Loucy (cell line): ENCODE results near the gene AFF1.

ENCODE experiments used
- H2AFZ ChIP-seq: fragments of 200-600 bp; sonication (generic); 2 replicates; pipeline ENCODE4 v1.6.0; 2016; ENCODE audit warnings: antibody characterized with exemption, mild to moderate bottlenecking, low read length, moderate library complexity
- H3F3A ChIP-seq: fragments of 200-600 bp; 2 replicates; pipeline ENCODE4 v1.6.0; 2016; ENCODE audit warnings: antibody characterized with exemption, low read depth, mild to moderate bottlenecking
- H3K27me3 ChIP-seq: fragments of 200-600 bp; sonication (generic); 2 replicates; pipeline ENCODE4 v1.6.1; 2014; ENCODE audit warnings: low read length, mild to moderate bottlenecking; ENCODE audit not compliant: insufficient read depth, poor library complexity, severe bottlenecking
- H3K36me3 ChIP-seq: fragments of 200-600 bp; sonication (generic); 2 replicates; pipeline ENCODE4 v1.6.1; 2016; ENCODE audit warnings: low read length; ENCODE audit not compliant: insufficient read depth
- H3K4me1 ChIP-seq: fragments of 200-600 bp; sonication (generic); 2 replicates; pipeline ENCODE4 v1.5.1; 2014; ENCODE audit warnings: low read length, mild to moderate bottlenecking; ENCODE audit not compliant: insufficient read depth, poor library complexity, severe bottlenecking
- H3K4me2 ChIP-seq: fragments of 200-600 bp; sonication (generic); 2 replicates; pipeline ENCODE4 v1.6.0; 2014; ENCODE audit warnings: antibody characterized with exemption, low read length, low read depth, mild to moderate bottlenecking; ENCODE audit not compliant: poor library complexity, severe bottlenecking
- H3K4me3 ChIP-seq: fragments of 200-600 bp; sonication (generic); 2 replicates; pipeline ENCODE4 v1.5.1; 2014; ENCODE audit warnings: low read length, mild to moderate bottlenecking, mixed read lengths; ENCODE audit not compliant: poor library complexity, severe bottlenecking
- H3K79me2 ChIP-seq: fragments of 200-600 bp; sonication (generic); 2 replicates; pipeline ENCODE4 v1.6.1; 2014; ENCODE audit warnings: low read length; ENCODE audit not compliant: insufficient read depth
- H3K9ac ChIP-seq: fragments of 200-600 bp; sonication (generic); 2 replicates; pipeline ENCODE4 v1.6.0; 2014; ENCODE audit warnings: mild to moderate bottlenecking, low read depth, low read length, moderate library complexity; ENCODE audit not compliant: poor library complexity, severe bottlenecking
- H3K9me2 ChIP-seq: fragments of 200-600 bp; sonication (generic); replicated peaks from 2 replicates; pipeline ENCODE4 v1.6.1; 2016; ENCODE audit warnings: low read depth, low read length, mixed read lengths
- H3K9me3 ChIP-seq: fragments of 200-600 bp; sonication (generic); 2 replicates; pipeline ENCODE4 v1.6.1; 2014; ENCODE audit warnings: mild to moderate bottlenecking, antibody characterized with exemption, low read length, low read depth; ENCODE audit not compliant: insufficient read depth
- H4K20me1 ChIP-seq: fragments of 200-600 bp; sonication (generic); 2 replicates; pipeline ENCODE4 v1.6.0; 2014; ENCODE audit warnings: antibody characterized with exemption, low read length, mild to moderate bottlenecking; ENCODE audit not compliant: insufficient read depth, poor library complexity, severe bottlenecking
- EZH2phosphoT487 ChIP-seq: fragments of 200-600 bp; IDR thresholded peaks from 2 replicates; pipeline ENCODE4 v1.6.1; 2018; ENCODE audit warnings: antibody characterized with exemption, mild to moderate bottlenecking, moderate library complexity, borderline replicate concordance
- TF ChIP-seq, protein P1 (sequence below): fragments of 200-600 bp; sonication (generic); conservative IDR thresholded peaks from 2 replicates; pipeline ENCODE4 v1.5.1; 2014; ENCODE audit warnings: mild to moderate bottlenecking, antibody characterized with exemption, low read length

AFF1 gene

DNA sequence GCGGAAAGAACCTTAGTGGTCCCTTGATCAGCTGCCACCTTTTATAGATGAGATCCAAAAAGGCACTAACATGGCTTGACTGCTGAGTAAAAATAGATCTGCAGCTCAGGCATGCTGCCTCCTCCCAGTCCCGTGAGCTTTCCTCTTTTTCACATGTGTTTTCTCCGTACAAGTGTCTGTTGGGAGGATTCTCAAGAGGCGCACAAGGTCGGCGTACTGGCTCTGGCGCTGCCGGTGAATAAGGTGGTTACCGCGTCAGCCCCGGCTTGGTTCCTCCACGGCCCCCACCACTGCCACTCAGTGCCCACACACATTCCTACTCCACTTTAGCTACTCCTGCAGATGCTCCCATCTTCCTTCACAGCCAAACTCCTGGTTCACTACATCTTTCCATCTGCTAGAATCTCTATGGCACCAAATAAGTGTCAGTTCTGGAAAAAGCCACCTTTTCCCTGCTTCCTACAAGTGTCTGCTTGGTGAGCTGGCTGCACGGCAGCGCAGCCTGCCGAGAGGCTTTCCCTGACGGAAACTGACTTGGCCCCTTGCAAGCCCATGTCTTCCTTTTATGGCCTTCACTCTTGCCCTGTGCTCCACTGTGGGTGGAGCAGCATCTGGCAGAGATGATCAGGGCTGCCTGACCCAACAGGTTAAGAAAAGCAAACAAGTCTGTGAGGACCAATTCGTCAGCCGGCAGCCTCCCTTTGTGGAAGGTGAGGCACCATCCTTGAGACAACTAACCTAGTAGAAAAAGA lies 185.8 kb downstream of the AFF1 start:
- no peaks in the 10 kb centered on the region for H3K9me3 ChIP-seq
- H4K20me1 ChIP-seq: no peaks in the 10 kb centered on the region
- H3K27me3 ChIP-seq: no peaks in the 10 kb centered on the region
- H3K9me2 ChIP-seq: no peaks in the 10 kb centered on the region
- H3K4me1 ChIP-seq: peaks cover 5% of the 10 kb centered on the region
- H3K4me3 ChIP-seq: no peak overlapping the region
- peaks cover 12% of the 10 kb centered on the region; the same call in 1 of the 2 replicates for H3K79me2 ChIP-seq
- no peak overlapping the region for H3K4me2 ChIP-seq
- H3F3A ChIP-seq: no peaks in the 10 kb centered on the region
- no peak overlapping the region for H3K9ac ChIP-seq
- TF ChIP-seq, protein P1, sequence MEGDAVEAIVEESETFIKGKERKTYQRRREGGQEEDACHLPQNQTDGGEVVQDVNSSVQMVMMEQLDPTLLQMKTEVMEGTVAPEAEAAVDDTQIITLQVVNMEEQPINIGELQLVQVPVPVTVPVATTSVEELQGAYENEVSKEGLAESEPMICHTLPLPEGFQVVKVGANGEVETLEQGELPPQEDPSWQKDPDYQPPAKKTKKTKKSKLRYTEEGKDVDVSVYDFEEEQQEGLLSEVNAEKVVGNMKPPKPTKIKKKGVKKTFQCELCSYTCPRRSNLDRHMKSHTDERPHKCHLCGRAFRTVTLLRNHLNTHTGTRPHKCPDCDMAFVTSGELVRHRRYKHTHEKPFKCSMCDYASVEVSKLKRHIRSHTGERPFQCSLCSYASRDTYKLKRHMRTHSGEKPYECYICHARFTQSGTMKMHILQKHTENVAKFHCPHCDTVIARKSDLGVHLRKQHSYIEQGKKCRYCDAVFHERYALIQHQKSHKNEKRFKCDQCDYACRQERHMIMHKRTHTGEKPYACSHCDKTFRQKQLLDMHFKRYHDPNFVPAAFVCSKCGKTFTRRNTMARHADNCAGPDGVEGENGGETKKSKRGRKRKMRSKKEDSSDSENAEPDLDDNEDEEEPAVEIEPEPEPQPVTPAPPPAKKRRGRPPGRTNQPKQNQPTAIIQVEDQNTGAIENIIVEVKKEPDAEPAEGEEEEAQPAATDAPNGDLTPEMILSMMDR: no peak
- peaks cover 77% of the 10 kb centered on the region; the same call in 1 of the 2 replicates for H3K36me3 ChIP-seq
- no peak overlapping the region for H2AFZ ChIP-seq

- Histone ChIP-seq H3K27me3 (no peaks in the 10 kb centered on the region), H2AFZ (no peak overlapping the region), H3K4me3 (no peak overlapping the region), H3K4me1 (peaks cover 5% of the 10 kb centered on the region), H3K36me3 (peaks cover 77% of the 10 kb centered on the region; the same call in 1 of the 2 replicates), H3K4me2 (no peak overlapping the region), H3K9me3 (no peaks in the 10 kb centered on the region), H3F3A (no peaks in the 10 kb centered on the region), H3K9ac (no peak overlapping the region), H4K20me1 (no peaks in the 10 kb centered on the region), H3K9me2 (no peaks in the 10 kb centered on the region), H3K79me2 (peaks cover 8% of the 10 kb centered on the region; the same call in 1 of the 2 replicates)
- TF ChIP-seq, protein P1: no peak
- TF ChIP-seq EZH2phosphoT487: no peak
These were observed 186.7 kb downstream of the AFF1 start for GRCh38 chr4:87121341-87122065.

DNA sequence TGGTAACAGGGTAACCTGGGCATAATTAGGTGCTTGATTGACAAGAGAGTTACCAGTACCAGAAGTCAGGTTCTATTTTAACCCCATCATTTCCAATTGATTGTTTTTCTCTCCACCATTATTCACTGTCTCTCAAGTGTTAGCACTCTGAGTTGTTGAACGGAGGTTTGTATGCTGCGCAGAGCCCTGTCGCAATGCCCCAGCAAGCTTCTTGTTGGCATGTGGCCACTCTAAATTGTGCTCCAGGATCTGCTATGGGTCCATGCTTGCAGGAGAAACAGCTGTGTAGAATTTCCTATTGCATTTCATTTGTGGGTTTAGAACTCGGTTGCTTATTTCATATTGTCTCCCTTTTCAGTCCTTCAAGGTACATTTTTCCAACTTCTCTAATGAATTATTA lies 187.4 kb downstream of the AFF1 start:
- Histone ChIP-seq H3K9me3 (no peaks in the 10 kb centered on the region), H2AFZ (no peak overlapping the region), H3K4me2 (no peak overlapping the region), H3F3A (no peaks in the 10 kb centered on the region), H3K9ac (no peak overlapping the region), H4K20me1 (no peaks in the 10 kb centered on the region), H3K9me2 (no peaks in the 10 kb centered on the region), H3K27me3 (no peaks in the 10 kb centered on the region), H3K4me3 (no peak overlapping the region), H3K4me1 (peaks cover 5% of the 10 kb centered on the region), H3K79me2 (peaks cover 8% of the 10 kb centered on the region; the same call in 1 of the 2 replicates), H3K36me3 (peaks cover 74% of the 10 kb centered on the region; the same call in 1 of the 2 replicates)
- TF ChIP-seq, protein P1: no peak
- TF ChIP-seq EZH2phosphoT487: no peak
